Body of pancreas (tissue), 4 donors: ENCODE measurements around the gene PRKCB.

Experiments used
- CTCF ChIP-seq, 7 experiments: fragments of 450-650 bp in 4 of 7; fragments of 200-600 bp in 3 of 7; sonication (generic) in 3 of 7; IDR thresholded peaks; one replicate each; pipeline ENCODE4 v1.5.1; 2016 to 2019; ENCODE audit warnings: antibody characterized with exemption in 7 of 7
- POLR2A ChIP-seq, 3 donors: fragments of 450-650 bp; IDR thresholded peaks; one replicate each; pipeline ENCODE4 v1.6.1; 2016; ENCODE audit warnings: antibody characterized with exemption in 3 of 3, mild to moderate bottlenecking in 2 of 3

- no peak for TF ChIP-seq CTCF (IDR thresholded peaks at IDR 0.05)
- TF ChIP-seq POLR2A (IDR thresholded peaks at IDR 0.05), result no peak
Observed at GRCh38 chr16:24054741-24055491, 219.1 kb downstream of the PRKCB start.
